ENCODE measurements around the gene TAF9. TPM values are rescaled to one million over a fixed set of nuclear protein-coding genes. Genes with fewer than 3 reads are reported as not detected.

TAF9 gene
- polyA plus RNA-seq, 1 donor from 2014 or later, result 197 TPM

DNA sequence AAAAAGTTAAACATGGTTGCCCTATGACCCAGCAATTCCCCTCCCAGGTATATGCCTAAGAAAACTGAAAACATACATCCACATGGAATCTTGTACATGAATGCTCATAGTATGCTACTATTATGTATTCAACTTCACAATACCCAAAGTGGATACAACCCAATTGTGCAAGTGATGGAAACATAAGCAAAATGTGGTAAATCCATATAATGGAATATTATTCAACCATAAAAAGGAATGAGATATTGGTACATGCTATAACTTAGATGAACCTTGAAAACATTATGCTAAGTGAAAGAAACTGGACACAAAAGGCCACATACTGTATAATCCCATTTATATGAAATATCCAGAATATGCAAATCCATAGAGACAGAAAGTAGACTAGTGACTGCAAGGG, 18.7 kb downstream of the TAF9 start:
- Histone ChIP-seq H3K4me2 (ENCODE audit: low read length) (no peak overlapping the region), H3K79me2 (replicated peaks; ENCODE audit: insufficient read depth, low read length) (no peaks in the 10 kb centered on the region), H2AFZ (ENCODE audit: low read depth, low read length) (no peak overlapping the region), H3K9me2 (ENCODE audit: insufficient read depth, low read length) (no peaks in the 10 kb centered on the region), H4K20me1 (ENCODE audit: insufficient read depth) (no peaks in the 10 kb centered on the region), H3K9ac (ENCODE audit: low read length) (no peak overlapping the region), H3K27ac (ENCODE audit: low read length) (no peak overlapping the region), H3K36me3 (ENCODE audit: insufficient read depth, low read length) (peaks cover 6% of the 10 kb centered on the region), H3K9me3 (ENCODE audit: low read length) (no peaks in the 10 kb centered on the region), H3F3A (ENCODE audit: insufficient read depth, low read length, poor library complexity, severe bottlenecking) (no peaks in the 10 kb centered on the region), H3K4me3 (ENCODE audit: low read length) (no peak overlapping the region), H3K27me3 (ENCODE audit: insufficient read depth, low read depth, low read length) (no peaks in the 10 kb centered on the region)
- no peak for TF ChIP-seq TAF1 (IDR thresholded peaks at IDR 0.05; ENCODE audit: low read depth)
- no peak for TF ChIP-seq RAD21 (conservative IDR thresholded peaks at IDR 0.05)
- TF ChIP-seq, protein P1, sequence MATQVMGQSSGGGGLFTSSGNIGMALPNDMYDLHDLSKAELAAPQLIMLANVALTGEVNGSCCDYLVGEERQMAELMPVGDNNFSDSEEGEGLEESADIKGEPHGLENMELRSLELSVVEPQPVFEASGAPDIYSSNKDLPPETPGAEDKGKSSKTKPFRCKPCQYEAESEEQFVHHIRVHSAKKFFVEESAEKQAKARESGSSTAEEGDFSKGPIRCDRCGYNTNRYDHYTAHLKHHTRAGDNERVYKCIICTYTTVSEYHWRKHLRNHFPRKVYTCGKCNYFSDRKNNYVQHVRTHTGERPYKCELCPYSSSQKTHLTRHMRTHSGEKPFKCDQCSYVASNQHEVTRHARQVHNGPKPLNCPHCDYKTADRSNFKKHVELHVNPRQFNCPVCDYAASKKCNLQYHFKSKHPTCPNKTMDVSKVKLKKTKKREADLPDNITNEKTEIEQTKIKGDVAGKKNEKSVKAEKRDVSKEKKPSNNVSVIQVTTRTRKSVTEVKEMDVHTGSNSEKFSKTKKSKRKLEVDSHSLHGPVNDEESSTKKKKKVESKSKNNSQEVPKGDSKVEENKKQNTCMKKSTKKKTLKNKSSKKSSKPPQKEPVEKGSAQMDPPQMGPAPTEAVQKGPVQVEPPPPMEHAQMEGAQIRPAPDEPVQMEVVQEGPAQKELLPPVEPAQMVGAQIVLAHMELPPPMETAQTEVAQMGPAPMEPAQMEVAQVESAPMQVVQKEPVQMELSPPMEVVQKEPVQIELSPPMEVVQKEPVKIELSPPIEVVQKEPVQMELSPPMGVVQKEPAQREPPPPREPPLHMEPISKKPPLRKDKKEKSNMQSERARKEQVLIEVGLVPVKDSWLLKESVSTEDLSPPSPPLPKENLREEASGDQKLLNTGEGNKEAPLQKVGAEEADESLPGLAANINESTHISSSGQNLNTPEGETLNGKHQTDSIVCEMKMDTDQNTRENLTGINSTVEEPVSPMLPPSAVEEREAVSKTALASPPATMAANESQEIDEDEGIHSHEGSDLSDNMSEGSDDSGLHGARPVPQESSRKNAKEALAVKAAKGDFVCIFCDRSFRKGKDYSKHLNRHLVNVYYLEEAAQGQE (IDR thresholded peaks at IDR 0.05; ENCODE audit: borderline replicate concordance), result no peak
- no peak for TF ChIP-seq EP300 (conservative IDR thresholded peaks at IDR 0.05; ENCODE audit: poor library complexity, severe bottlenecking)
- TF ChIP-seq, protein P2, sequence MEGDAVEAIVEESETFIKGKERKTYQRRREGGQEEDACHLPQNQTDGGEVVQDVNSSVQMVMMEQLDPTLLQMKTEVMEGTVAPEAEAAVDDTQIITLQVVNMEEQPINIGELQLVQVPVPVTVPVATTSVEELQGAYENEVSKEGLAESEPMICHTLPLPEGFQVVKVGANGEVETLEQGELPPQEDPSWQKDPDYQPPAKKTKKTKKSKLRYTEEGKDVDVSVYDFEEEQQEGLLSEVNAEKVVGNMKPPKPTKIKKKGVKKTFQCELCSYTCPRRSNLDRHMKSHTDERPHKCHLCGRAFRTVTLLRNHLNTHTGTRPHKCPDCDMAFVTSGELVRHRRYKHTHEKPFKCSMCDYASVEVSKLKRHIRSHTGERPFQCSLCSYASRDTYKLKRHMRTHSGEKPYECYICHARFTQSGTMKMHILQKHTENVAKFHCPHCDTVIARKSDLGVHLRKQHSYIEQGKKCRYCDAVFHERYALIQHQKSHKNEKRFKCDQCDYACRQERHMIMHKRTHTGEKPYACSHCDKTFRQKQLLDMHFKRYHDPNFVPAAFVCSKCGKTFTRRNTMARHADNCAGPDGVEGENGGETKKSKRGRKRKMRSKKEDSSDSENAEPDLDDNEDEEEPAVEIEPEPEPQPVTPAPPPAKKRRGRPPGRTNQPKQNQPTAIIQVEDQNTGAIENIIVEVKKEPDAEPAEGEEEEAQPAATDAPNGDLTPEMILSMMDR (IDR thresholded peaks at IDR 0.05; ENCODE audit: poor library complexity, severe bottlenecking), result no peak
- no peak for TF ChIP-seq MXI1 (conservative IDR thresholded peaks at IDR 0.05; ENCODE audit: poor library complexity, severe bottlenecking)
- TF ChIP-seq EZH2 (IDR thresholded peaks at IDR 0.05; ENCODE audit: borderline replicate concordance, insufficient read depth, low read length, poor library complexity, severe bottlenecking), result no peak
- TF ChIP-seq POLR2AphosphoS5 (IDR thresholded peaks at IDR 0.05), result no peak
- TF ChIP-seq SMC3 (conservative IDR thresholded peaks at IDR 0.05; ENCODE audit: poor library complexity), result no peak

DNA sequence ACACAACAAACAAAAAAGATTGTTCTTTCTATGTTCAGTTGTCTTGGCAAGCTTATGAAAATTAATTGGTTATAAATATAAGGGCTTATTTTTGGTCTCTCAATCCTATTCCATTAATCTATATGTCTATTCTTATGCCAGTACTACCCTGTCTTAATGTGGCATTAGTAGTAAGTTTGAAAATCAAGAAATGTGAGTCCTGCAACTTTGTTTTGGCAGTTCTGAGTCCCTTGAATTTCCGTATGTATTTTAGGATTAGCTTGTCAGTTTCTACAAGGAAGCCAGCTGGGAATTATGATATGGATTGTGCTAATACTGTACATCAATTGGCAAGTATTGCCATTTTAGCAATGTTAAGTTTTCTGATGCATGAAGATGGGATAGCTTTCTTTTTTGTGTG, 26.2 kb downstream of the TAF9 start:
- TF ChIP-seq MXI1 (conservative IDR thresholded peaks at IDR 0.05; ENCODE audit: poor library complexity, severe bottlenecking), result no peak
- TF ChIP-seq EP300 (conservative IDR thresholded peaks at IDR 0.05; ENCODE audit: poor library complexity, severe bottlenecking), result no peak
- TF ChIP-seq RAD21 (conservative IDR thresholded peaks at IDR 0.05), result no peak
- TF ChIP-seq, protein P2 (IDR thresholded peaks at IDR 0.05; ENCODE audit: poor library complexity, severe bottlenecking), result no peak
- no peak for TF ChIP-seq SMC3 (conservative IDR thresholded peaks at IDR 0.05; ENCODE audit: poor library complexity)
- H3K27me3 ChIP-seq (ENCODE audit: insufficient read depth, low read depth, low read length), result no peaks in the 10 kb centered on the region

More for the DNA sequence above, 26.2 kb downstream of the TAF9 start:
- Histone ChIP-seq H3K4me2 (ENCODE audit: low read length) (no peak overlapping the region), H4K20me1 (ENCODE audit: insufficient read depth) (no peaks in the 10 kb centered on the region), H3K36me3 (ENCODE audit: insufficient read depth, low read length) (no peaks in the 10 kb centered on the region), H3K9me2 (ENCODE audit: insufficient read depth, low read length) (no peaks in the 10 kb centered on the region), H3F3A (ENCODE audit: insufficient read depth, low read length, poor library complexity, severe bottlenecking) (no peaks in the 10 kb centered on the region), H2AFZ (ENCODE audit: low read depth, low read length) (no peak overlapping the region), H3K9me3 (ENCODE audit: low read length) (no peaks in the 10 kb centered on the region), H3K27ac (ENCODE audit: low read length) (no peak overlapping the region), H3K4me3 (ENCODE audit: low read length) (no peak overlapping the region), H3K79me2 (replicated peaks; ENCODE audit: insufficient read depth, low read length) (no peaks in the 10 kb centered on the region), H3K9ac (ENCODE audit: low read length) (no peak overlapping the region)
